Skeletal muscle tissue (tissue), 4 donors: ENCODE results near the gene SRR. TPM values are rescaled to one million over a fixed set of nuclear protein-coding genes. Genes with fewer than 3 reads are reported as not detected.

Source experiments
- H3K27ac ChIP-seq: one replicate; pipeline ENCODE4 v1.7.0; 2013; ENCODE audit warnings: mild to moderate bottlenecking, low read depth, low read length, inconsistent platforms
- H3K27me3 ChIP-seq, 3 donors: one replicate each; pipeline ENCODE4 v1.7.0; 2013; ENCODE audit warnings: low read length in 3 of 3; ENCODE audit not compliant: control insufficient read depth in 3 of 3, insufficient read depth in 3 of 3
- H3K36me3 ChIP-seq, 3 donors: one replicate each; pipeline ENCODE4 v1.7.0; 2013; ENCODE audit warnings: low read length in 3 of 3; ENCODE audit not compliant: control insufficient read depth in 3 of 3, insufficient read depth in 3 of 3
- H3K4me1 ChIP-seq, 3 donors: one replicate each; pipeline ENCODE4 v1.7.0; 2013; ENCODE audit warnings: low read length in 3 of 3, mild to moderate bottlenecking in 3 of 3; ENCODE audit not compliant: control insufficient read depth in 3 of 3, insufficient read depth in 3 of 3
- H3K4me3 ChIP-seq, 3 donors: one replicate each; pipeline ENCODE4 v1.7.0; 2013; ENCODE audit warnings: low read length in 3 of 3
- H3K9ac ChIP-seq, 3 donors: one replicate each; pipeline ENCODE4 v1.7.0; 2013; ENCODE audit warnings: low read length in 3 of 3, mild to moderate bottlenecking in 3 of 3, moderate library complexity in 2 of 3, low read depth in 1 of 3
- H3K9me3 ChIP-seq, 3 donors: one replicate each; pipeline ENCODE4 v1.7.0; 2013; ENCODE audit warnings: low read length in 3 of 3; ENCODE audit not compliant: control insufficient read depth in 3 of 3
- total RNA-seq: library from RNA; depleted of rRNA; stranded (reverse); fragments of >200 nt; gene quantifications from one replicate; pipeline ENCODE4 v1.2.3, GENCODE V29; 2014
- donor health status: Osteomylitis.

SRR gene
- total RNA-seq, 1 donor from 2014 or later: 17.2 TPM

DNA sequence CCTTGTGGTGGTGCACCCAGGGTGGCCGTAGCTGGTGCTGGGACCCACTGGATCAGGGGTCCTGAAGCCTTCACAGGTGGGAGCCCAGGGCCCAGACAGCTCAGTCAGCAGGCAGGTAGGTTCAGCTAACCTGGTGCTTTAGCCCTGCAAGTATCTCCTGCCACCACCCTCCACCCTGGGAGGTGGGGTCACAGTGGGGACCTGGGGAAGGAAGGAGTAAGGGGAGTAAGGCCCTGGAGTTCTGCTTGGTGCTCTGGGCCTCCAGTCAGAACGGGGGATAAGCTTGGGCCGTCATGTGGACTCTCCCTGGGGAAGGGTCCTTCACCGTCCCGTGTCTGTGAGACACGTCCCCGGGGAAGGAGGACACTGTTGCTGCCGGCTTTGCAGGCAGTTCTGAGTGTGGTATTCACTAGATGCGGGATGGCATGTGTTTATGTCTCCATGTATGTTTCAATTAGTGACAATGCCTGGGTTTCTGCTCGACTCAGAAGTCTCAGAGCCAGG lies 54.2 kb downstream of the SRR start:
- Histone ChIP-seq H3K27me3 (no peaks in the 10 kb centered on the region), H3K4me1 (peaks cover under 1 to 4% (median under 1%) of the 10 kb centered on the region in 3 donors), H3K36me3 (peaks cover 6 to 19% (median 10%) of the 10 kb centered on the region in 3 donors), H3K9me3 (no peaks in the 10 kb centered on the region), H3K27ac (no peak overlapping the region), H3K4me3 (no peak overlapping the region), H3K9ac (no peak overlapping the region)

DNA sequence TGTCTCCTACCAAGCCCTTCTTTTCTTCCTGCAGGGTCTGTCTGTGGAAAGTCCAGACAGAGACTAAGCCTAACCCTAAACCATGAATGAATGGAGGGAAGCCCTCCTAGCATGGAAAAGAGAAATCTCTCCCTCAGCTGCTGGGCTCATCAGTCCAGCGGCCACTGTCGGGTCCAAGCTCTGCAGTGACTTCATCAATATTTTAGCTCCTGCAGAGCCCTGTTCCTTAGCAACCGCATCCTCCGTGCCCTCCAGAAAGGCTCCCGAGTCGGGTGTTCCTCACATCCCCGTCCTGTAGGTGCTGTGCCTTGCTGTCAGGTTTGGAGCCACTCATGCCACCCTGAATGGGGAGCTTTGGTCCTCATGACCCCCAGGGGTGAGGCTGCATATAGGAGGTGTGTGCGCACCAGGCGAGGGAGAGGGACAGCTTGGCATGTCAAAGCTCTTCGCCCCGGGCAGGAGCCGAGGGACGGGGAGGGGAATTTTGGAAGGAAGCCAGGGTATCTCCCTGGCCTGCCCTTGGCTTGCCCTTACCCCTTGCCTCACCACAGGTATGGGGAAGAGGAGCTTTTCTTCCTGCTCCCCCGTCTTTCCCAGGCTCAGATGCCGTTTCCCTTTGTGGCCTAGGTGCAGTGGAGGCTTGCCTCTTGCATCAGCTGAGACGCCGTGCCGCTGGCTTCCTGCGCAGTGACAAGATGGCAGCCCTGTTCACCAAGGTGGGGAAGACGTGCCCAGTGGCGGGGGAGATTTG lies 57.4 kb downstream of the SRR start:
- no peak overlapping the region for H3K9ac ChIP-seq
- H3K27me3 ChIP-seq: no peaks in the 10 kb centered on the region
- H3K4me3 ChIP-seq: no peak overlapping the region
- H3K4me1 ChIP-seq: peaks cover 25 to 28% (median 25%) of the 10 kb centered on the region in 3 donors
- no peak overlapping the region for H3K27ac ChIP-seq
- H3K36me3 ChIP-seq: peaks cover 11 to 30% (median 12%) of the 10 kb centered on the region in 3 donors
- H3K9me3 ChIP-seq: no peaks in the 10 kb centered on the region

DNA sequence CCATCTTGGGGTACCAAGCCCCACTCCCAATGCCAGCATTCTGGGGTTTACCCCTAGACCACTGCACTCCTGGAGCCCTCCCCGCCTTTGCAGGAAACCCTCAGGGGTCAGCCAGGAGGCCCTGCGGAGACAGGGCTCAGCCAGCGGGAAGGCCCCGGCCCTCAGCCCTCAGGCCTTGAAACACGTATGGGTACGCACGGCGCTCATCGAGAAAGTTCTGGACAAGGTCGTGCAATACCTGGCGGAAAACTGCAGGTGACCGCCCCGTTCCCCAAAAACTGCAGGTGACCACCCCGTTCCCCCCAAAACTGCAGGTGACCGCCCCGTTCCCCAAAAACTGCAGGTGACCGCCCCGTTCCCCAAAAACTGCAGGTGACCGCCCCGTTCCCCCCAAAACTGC lies 58.3 kb downstream of the SRR start:
- no peak overlapping the region for H3K9ac ChIP-seq
- peaks cover 16 to 32% (median 16%) of the 10 kb centered on the region in 3 donors for H3K36me3 ChIP-seq
- no peak overlapping the region for H3K4me3 ChIP-seq

DNA sequence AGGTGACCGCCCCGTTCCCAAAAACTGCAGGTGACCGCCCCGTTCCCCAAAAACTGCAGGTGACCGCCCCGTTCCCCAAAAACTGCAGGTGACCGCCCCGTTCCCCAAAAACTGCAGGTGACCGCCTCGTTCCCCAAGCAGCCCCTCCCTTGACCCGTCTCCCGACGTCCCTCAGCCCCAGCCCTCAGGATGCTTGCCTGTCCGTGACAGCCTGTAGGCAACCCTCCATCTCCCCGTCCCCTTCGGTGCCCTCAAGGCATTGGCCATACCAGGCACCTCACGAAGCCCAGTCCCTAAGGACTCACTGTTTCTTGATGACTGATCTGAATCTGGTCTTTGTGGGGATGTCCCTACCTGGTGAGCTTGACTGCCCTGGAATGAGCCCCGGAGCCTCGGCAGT lies 58.7 kb downstream of the SRR start:
- peaks cover 25 to 28% (median 25%) of the 10 kb centered on the region in 3 donors for H3K4me1 ChIP-seq
- H3K27ac ChIP-seq: no peak overlapping the region
- H3K36me3 ChIP-seq: peaks cover 17 to 34% (median 18%) of the 10 kb centered on the region in 3 donors
- H3K4me3 ChIP-seq: no peak overlapping the region
- H3K27me3 ChIP-seq: no peaks in the 10 kb centered on the region
- no peaks in the 10 kb centered on the region for H3K9me3 ChIP-seq
- no peak overlapping the region for H3K9ac ChIP-seq

More for the DNA sequence above, 58.3 kb downstream of the SRR start:
- Histone ChIP-seq H3K9me3 (no peaks in the 10 kb centered on the region), H3K27ac (no peak overlapping the region), H3K27me3 (no peaks in the 10 kb centered on the region), H3K4me1 (peaks cover 25 to 28% (median 25%) of the 10 kb centered on the region in 3 donors)

DNA sequence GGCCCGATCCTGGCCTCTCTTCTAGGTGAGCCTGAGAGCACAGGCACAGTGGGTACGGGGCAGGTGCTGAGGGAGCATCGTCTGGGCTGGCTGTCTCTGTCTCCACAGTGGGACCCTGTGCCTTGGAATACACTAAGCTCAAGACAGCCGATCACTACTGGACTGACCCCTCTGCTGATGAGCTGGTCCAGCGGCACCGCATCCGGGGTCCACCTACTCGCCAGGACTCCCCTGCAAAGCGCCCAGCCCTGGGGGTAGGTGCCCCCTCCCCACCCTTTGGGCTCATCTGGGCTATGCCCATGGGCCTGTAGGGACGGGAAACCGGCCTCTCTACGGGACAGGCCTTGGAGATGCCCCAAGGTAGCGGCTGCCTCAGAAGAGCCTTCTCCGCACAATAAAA lies 59.1 kb downstream of the SRR start:
- no peaks in the 10 kb centered on the region for H3K27me3 ChIP-seq
- H3K9me3 ChIP-seq: no peaks in the 10 kb centered on the region
- no peak overlapping the region for H3K4me3 ChIP-seq
- peaks cover 17 to 36% (median 23%) of the 10 kb centered on the region in 3 donors for H3K36me3 ChIP-seq
- no peak overlapping the region for H3K27ac ChIP-seq
- H3K4me1 ChIP-seq: peaks cover 25 to 28% (median 25%) of the 10 kb centered on the region in 3 donors
- H3K9ac ChIP-seq: no peak overlapping the region

DNA sequence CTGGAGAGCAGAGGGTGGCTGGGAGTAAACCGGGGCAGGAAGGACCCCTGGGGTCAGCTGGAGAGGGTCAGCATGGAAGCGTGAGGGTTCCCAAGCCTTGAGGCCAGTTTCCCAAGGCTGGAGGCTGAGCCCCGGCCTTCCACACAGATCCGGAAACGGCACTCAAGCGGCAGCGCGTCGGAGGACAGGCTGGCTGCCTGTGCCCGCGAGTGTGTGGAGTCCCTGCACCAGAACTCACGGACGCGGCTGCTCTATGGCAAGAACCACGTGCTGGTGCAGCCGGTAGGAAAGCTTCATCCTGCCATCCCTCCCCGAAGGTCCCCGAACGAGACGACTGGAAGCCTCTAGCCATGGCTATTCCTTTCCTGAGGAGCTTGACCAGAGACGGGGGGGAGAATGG lies 59.6 kb downstream of the SRR start:
- Histone ChIP-seq H3K9me3 (no peaks in the 10 kb centered on the region), H3K36me3 (peaks cover 15 to 36% (median 24%) of the 10 kb centered on the region in 3 donors), H3K27ac (peak overlapping the region; percentile 43), H3K9ac (no peak overlapping the region), H3K4me1 (peaks cover 25 to 28% (median 25%) of the 10 kb centered on the region in 3 donors), H3K4me3 (no peak overlapping the region), H3K27me3 (no peaks in the 10 kb centered on the region)

DNA sequence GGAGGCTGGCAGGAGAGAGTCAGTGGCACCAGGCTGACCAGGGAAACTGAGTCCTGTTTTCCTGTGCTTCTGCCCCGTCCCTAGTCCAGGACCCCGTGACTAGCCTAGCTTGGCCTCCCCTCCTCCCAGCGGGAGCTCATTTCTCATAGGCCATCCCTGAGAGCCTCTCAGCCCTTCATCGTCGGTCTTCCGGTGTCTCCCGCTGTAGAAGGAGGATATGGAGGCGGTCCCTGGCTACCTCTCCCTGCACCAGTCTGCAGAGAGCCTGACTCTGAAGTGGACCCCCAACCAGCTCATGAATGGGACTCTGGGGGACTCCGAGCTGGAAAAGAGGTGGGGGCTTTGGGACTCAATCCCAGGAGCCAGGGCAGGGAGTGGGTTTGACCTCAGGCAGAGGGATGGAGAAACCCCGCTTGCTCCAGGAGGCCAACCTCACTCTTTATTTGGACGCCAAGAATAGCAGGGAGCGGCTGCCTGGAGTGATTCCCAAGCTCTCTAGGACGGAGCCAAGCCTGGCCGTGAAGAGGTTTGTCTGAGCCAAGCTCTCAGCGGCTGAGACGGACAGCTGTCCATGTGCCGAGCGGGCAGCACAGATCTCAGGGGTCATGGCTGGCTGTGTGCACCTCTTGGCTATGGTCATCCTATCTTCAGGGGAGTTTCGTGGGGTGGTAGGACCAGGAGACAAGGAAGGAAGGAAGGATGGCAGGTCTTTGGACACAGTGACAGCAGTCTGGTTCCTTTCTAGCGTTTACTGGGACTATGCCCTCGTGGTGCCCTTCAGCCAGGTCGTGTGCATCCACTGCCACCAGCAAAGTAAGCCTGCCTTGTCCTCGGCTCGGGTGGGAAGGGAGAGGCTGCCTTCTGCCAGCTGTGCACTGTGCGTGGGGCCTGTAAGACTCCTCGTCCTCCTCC lies 60.4 kb downstream of the SRR start:
- peak overlapping the region; percentile 15 to 52 (median 45) for H3K4me3 ChIP-seq
- peak overlapping the region; percentile 43 for H3K27ac ChIP-seq
- H3K9me3 ChIP-seq: no peaks in the 10 kb centered on the region
- H3K27me3 ChIP-seq: no peaks in the 10 kb centered on the region
- peak overlapping the region in 2 of 3 donors; percentile 8 to 64 for H3K9ac ChIP-seq
- peaks cover 25 to 28% (median 26%) of the 10 kb centered on the region in 3 donors for H3K4me1 ChIP-seq
- peaks cover 15 to 36% (median 24%) of the 10 kb centered on the region in 3 donors for H3K36me3 ChIP-seq

DNA sequence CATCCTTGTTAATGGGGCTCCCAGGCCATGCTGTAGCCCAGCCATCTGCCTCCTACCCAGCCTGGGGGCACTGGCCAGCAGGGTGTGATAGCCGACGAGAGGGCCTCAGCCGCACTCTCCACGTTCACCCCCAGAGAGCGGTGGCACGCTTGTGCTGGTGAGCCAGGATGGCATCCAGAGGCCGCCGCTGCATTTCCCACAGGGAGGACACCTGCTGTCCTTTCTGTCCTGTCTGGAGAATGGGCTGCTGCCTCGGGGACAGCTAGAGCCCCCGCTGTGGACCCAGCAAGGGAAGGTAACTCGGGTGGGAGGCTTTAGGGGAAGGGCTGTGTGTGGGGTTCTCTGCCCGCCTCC lies 61.0 kb downstream of the SRR start:
- Histone ChIP-seq H3K27me3 (no peaks in the 10 kb centered on the region), H3K9ac (peak overlapping the region in 2 of 3 donors; percentile 58 to 64), H3K36me3 (peaks cover 15 to 36% (median 24%) of the 10 kb centered on the region in 3 donors), H3K4me3 (no peak overlapping the region), H3K4me1 (peaks cover 26 to 27% (median 27%) of the 10 kb centered on the region in 3 donors), H3K27ac (peak overlapping the region; percentile 43), H3K9me3 (no peaks in the 10 kb centered on the region)

DNA sequence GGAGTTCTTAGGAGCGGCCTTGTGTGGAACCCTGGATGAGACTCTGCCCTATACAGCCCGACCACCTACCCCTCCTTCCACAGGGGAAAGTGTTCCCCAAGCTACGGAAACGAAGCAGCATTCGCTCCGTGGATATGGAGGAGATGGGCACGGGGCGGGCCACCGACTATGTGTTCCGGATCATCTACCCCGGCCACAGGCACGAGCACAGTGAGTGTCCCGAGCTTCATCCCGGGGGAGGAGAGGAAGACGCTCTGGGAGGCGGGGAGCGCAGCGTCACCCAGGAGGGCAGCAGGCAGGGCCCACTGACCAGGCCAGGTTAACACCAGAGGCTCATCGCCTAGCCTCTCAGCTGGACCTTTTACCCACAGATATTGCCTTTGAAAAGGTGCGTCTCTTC lies 61.4 kb downstream of the SRR start:
- Histone ChIP-seq H3K27ac (no peak overlapping the region), H3K4me1 (peaks cover 26 to 30% (median 29%) of the 10 kb centered on the region in 3 donors), H3K36me3 (peaks cover 15 to 36% (median 24%) of the 10 kb centered on the region in 3 donors)

More for the DNA sequence above, 61.4 kb downstream of the SRR start:
- no peak overlapping the region for H3K4me3 ChIP-seq
- H3K27me3 ChIP-seq: no peaks in the 10 kb centered on the region
- H3K9me3 ChIP-seq: no peaks in the 10 kb centered on the region
- H3K9ac ChIP-seq: peak overlapping the region in 1 of 3 donors; percentile 58
